Measurements from ENCODE around the gene ADARB2.

ADARB2 gene

GRCh38 chr10:1492641-1493040 lies 244.7 kb downstream of the ADARB2 start:
- TF ChIP-seq CTCF (IDR thresholded peaks at IDR 0.05; ENCODE audit: extremely low read depth, insufficient read depth, missing control alignments) = no peak
- in situ Hi-C loops (cut with MboI; ENCODE audit: low pct_unique_long_range_greater_than_20kb, low sequenced_read_pairs, unreplicated experiment) = no loop called here
- no peak for DNase-seq (ENCODE audit: low spot score)

GRCh38 chr10:1491901-1492300 lies 245.4 kb downstream of the ADARB2 start:
- in situ Hi-C loops (cut with MboI; ENCODE audit: low pct_unique_long_range_greater_than_20kb, low sequenced_read_pairs, unreplicated experiment) = no loop called here
- no peak for TF ChIP-seq CTCF (IDR thresholded peaks at IDR 0.05; ENCODE audit: extremely low read depth, insufficient read depth, missing control alignments)

GRCh38 chr10:1489801-1490200 lies 247.5 kb downstream of the ADARB2 start:
- no peak for TF ChIP-seq CTCF (IDR thresholded peaks at IDR 0.05; ENCODE audit: extremely low read depth, insufficient read depth, missing control alignments)
- DNase-seq (ENCODE audit: low spot score) = no peak
- in situ Hi-C loops (cut with MboI; ENCODE audit: low pct_unique_long_range_greater_than_20kb, low sequenced_read_pairs, unreplicated experiment) = no loop called here

More at GRCh38 chr10:1491901-1492300, 245.4 kb downstream of the ADARB2 start:
- DNase-seq (ENCODE audit: low spot score) = no peak

DNA sequence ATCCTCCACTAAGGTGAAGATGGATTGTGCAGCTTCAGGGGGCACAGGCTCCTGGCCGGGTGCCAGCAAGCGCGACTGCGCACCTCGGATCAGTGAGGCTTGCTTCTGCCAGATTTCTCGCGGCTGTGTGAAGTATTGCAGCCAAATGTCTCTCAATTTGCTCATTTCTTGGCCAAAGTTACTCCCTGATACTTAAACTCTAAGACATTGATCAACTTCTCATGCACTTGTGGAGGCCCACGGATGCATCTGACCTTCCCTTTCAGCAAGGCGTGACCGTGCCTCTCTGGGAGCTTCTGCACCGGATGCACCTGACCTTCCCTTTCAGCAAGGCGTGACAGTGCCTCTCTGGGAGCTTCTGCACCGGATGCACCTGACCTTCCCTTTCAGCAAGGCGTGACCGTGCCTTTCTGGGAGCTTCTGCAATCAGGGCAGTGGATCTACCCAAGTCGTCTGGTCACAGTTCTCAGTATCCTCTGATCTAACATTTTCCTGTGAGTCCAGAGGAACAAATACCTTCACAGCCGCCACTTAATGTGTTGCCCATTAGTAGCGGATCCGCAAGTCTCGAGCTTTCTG lies 248.3 kb downstream of the ADARB2 start:
- in situ Hi-C loops (cut with MboI; ENCODE audit: low pct_unique_long_range_greater_than_20kb, low sequenced_read_pairs, unreplicated experiment) = no loop called here
- no peak for DNase-seq (ENCODE audit: low spot score)
- no peak for TF ChIP-seq CTCF (IDR thresholded peaks at IDR 0.05; ENCODE audit: extremely low read depth, insufficient read depth, missing control alignments)

DNA sequence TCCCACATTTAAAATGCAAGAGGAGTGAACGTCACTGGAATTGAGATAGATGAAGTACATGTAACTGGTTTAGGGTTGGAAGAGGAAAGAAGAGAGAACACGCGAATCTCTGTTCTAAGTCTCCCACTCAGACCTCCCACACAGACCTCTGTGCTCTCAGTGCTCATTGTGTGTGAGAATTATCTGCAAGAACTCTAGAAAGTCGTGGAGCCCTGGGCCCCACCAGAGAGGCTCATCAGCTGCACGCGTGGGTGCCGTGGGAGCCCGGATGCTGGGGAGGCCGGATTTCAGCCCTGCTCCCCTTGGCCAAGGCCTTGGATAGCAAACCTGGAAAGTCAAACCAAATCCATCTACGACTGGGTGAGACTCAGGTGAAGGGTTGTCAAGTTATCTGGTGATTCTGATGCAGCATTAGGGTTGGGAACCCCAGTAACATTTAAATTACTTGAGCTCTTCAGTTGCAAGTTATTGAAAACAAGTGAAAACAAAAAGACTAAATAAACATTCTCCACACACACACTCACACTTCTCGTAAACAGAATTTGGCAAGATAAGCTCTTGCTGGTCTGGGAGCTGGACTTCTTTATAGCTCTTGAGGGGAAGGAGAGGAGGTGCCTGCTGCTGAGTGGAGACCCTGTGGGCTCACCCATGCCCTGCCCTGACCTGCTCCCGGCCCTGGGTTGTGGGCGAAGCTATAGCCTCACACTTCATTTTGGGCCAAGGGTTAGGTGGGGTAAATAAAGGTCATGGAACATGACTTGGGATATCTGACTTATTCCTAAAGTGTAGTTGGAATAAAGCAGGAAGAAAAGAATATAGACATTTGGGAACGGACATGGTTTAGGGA lies 250.3 kb downstream of the ADARB2 start:
- TF ChIP-seq CTCF (IDR thresholded peaks at IDR 0.05; ENCODE audit: extremely low read depth, insufficient read depth, missing control alignments) = no peak
- DNase-seq (ENCODE audit: low spot score) = no peak
- in situ Hi-C loops (cut with MboI; ENCODE audit: low pct_unique_long_range_greater_than_20kb, low sequenced_read_pairs, unreplicated experiment) = no loop called here

DNA sequence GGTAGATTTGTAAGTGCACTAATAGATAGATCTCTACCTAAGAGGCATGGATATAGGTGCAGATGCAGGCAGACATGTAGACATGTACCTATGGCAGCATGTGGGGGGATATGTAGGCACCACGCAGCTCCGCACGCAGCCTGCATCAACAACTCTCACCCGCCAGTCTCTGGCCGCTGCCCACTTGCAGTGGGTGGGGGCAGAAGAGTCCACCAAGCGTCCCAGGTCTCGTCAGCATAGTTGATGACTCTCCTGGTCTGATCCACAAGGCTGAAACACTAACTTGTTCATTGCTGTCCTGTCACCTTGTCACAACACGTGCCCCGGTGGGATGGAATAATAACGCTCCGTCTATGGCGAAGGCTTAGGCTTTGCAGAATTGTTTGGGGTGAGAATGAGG lies 252.0 kb downstream of the ADARB2 start:
- TF ChIP-seq CTCF (IDR thresholded peaks at IDR 0.05; ENCODE audit: extremely low read depth, insufficient read depth, missing control alignments) = no peak
- in situ Hi-C loops (cut with MboI; ENCODE audit: low pct_unique_long_range_greater_than_20kb, low sequenced_read_pairs, unreplicated experiment) = no loop called here
- no peak for DNase-seq (ENCODE audit: low spot score)
